ENCODE results near the gene SASS6.

DNA sequence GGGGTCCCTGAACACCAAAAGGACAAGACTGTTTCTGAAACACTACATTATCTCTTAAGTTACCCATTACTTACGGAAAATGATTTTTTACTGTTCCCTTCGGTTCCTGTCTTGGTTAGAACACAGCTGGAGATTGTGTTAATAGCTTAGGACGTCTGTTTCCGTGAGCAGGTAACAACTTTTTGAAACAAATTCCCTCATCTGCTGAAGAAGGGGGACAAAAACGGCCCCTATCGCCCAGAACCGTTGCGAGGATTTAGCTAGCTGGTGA, 95.1 kb downstream of the SASS6 start:
- TF ChIP-seq CTCF (IDR thresholded peaks at IDR 0.05) (no peak), POLR2A (IDR thresholded peaks at IDR 0.05) (no peak)

Measured in right lobe of liver (tissue), 4 donors.